Stomach (tissue), 9 donors: Measurements from ENCODE around the gene ZNF497. TPM values are rescaled to one million over a fixed set of nuclear protein-coding genes. Genes with fewer than 3 reads are reported as not detected.

Experiments used
- DNase-seq, 2 donors: peaks; one replicate each; pipeline versions ENCODE4 v3.0.0 to v3.0.0-alpha.2; 2013 to 2019
- H3K27ac ChIP-seq, 5 donors: fragments of 200-600 bp in 4 of 5; sonication (generic) in 4 of 5; one replicate each; pipeline ENCODE4 v1.5.1; 2013 to 2019; ENCODE audit warnings: mild to moderate bottlenecking in 1 of 5, moderate library complexity in 1 of 5
- H3K27me3 ChIP-seq, 3 donors: fragments of 200-600 bp; sonication (generic); one replicate each; pipeline ENCODE4 v1.5.1; 2017 to 2019; ENCODE audit warnings: mixed run types in 1 of 3
- H3K36me3 ChIP-seq, 4 donors: fragments of 200-600 bp; sonication (generic); 1 replicate in 3 of 4; 2 replicates in 1 of 4; pipeline ENCODE4 v1.5.1; 2016 to 2019
- H3K4me1 ChIP-seq, 4 donors: fragments of 200-600 bp; sonication (generic); one replicate each; pipeline ENCODE4 v1.5.1; 2016 to 2019
- H3K4me3 ChIP-seq, 4 donors: fragments of 200-600 bp; sonication (generic) in 3 of 4; one replicate each; pipeline ENCODE4 v1.5.1; 2016 to 2019; ENCODE audit warnings: mild to moderate bottlenecking in 1 of 4
- H3K9me3 ChIP-seq, 4 donors: fragments of 200-600 bp; sonication (generic); one replicate each; pipeline ENCODE4 v1.5.1; 2016 to 2019
- EP300 ChIP-seq: sonication (generic); formaldehyde crosslinking; IDR thresholded peaks from one replicate; pipeline ENCODE4 v1.6.1; 2017; ENCODE audit warnings: antibody characterized with exemption
- POLR2A ChIP-seq, 4 donors: fragments of 450-650 bp; IDR thresholded peaks; one replicate each; pipeline ENCODE4 v1.6.1; 2016; ENCODE audit warnings: antibody characterized with exemption in 4 of 4, control low read depth in 2 of 4, mild to moderate bottlenecking in 1 of 4, moderate library complexity in 1 of 4
- POLR2AphosphoS5 ChIP-seq, 3 donors: sonication (generic); formaldehyde crosslinking; IDR thresholded peaks; one replicate each; pipeline ENCODE4 v1.6.1; 2016; ENCODE audit warnings: antibody characterized with exemption in 3 of 3
- WGBS, 5 donors: extraction: QIAGEN DNeasy Blood & Tissue Kit in 3 of 5; methylation state at CpG; one replicate each; pipeline versions ENCODE4 v1.1.5 to v1.1.7; 2013 to 2018; 5-methylcytosine and 5-hydroxymethylcytosine counted together
- intact Hi-C: fragments of 100-400 bp; cut with DNase I; formaldehyde crosslinking; loops from one replicate; pipeline ENCODE4 v1.15.1; 2023; ENCODE audit warnings: low total_unique reads
- polyA plus RNA-seq, 3 donors: library from polyadenylated mRNA; stranded (reverse); fragments of 200-250 nt; gene quantifications; one replicate each; pipeline ENCODE4 v1.2.3, GENCODE V29; 2013
- total RNA-seq, 5 donors: library from RNA; depleted of rRNA; stranded (reverse); fragments of >200 nt; gene quantifications; one replicate each; pipeline versions ENCODE4 v1.1.0 to v1.2.3, GENCODE V29; 2014 to 2016
- TF ChIP-seq, protein P1 (sequence below), 7 experiments: fragments of 450-650 bp in 4 of 7; fragments of 200-600 bp in 3 of 7; sonication (generic) in 3 of 7; IDR thresholded peaks; one replicate each; pipeline ENCODE4 v1.5.1; 2016 to 2019; ENCODE audit warnings: antibody characterized with exemption in 7 of 7, control low read depth in 2 of 7, mild to moderate bottlenecking in 1 of 7
- donor health status: healthy with polysubstance abuse.
- donor health status: Bipolar disorder and iron deficiency.
- donor health status: healthy.

The ZNF497 gene
- total and polyA plus RNA-seq, 8 donors, result 0.12 to 12.3 (median 1.0) TPM; not detected in 1

DNA sequence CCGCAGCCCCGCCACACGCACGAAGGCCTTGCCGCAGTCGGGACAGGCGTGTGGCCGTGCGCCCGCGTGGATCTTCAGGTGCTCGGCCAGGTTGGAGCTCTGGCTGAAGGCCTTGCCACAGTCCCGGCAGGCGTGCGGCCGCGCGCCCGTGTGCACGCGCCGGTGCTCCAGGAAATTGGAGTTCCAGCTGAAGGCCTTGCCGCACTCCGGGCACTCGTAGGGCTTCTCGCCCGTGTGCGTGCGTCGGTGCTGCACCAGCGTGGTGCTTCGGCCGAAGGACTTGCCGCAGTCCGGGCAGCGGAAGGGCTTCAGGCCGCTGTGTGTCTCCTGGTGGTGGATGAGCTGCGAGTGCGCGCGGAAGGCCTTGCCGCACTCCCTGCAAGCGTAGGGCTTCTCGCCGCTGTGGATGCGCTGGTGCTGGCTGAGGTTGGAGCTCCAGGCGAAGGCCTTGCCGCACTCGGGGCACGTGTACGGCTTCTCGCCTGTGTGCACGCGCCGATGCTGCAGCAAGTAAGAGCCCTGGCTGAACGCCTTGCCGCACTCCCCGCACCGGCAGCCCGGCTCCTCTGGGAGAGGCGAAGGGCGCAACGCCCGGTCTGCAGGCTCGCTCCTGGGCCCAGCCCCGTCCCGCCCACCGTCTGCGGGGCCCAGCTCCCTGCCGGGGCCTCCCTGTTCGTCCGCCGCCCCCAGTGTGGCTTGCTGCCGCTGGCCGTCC lies 5.6 kb downstream of the ZNF497 start:
- no peak for TF ChIP-seq POLR2AphosphoS5 (IDR thresholded peaks at IDR 0.05)
- no peak for TF ChIP-seq POLR2A (IDR thresholded peaks at IDR 0.05)
- TF ChIP-seq EP300, result no peak
- DNase-seq, result peak in 1 of 2 donors; percentile 52
- H3K9me3 ChIP-seq, result peaks cover 2 to 17% (median 12%) of the 10 kb centered on the region in 4 donors
- H3K4me3 ChIP-seq, result peak overlapping the region; percentile 23 to 50 (median 30)
- 28 to 60% (median 50%) methylated on average over 44 to 75 of the region's 75 CpGs for WGBS, 5 donors
- peaks cover 0 to 62% (median 14%) of the 10 kb centered on the region in 3 donors for H3K27me3 ChIP-seq
- H3K4me1 ChIP-seq, result peaks cover 11 to 32% (median 27%) of the 10 kb centered on the region in 4 donors
- peaks cover 0 to 3% (median 0%) of the 10 kb centered on the region in 4 donors for H3K36me3 ChIP-seq
- intact Hi-C loops, result no loop called here
- no peak overlapping the region for H3K27ac ChIP-seq

DNA sequence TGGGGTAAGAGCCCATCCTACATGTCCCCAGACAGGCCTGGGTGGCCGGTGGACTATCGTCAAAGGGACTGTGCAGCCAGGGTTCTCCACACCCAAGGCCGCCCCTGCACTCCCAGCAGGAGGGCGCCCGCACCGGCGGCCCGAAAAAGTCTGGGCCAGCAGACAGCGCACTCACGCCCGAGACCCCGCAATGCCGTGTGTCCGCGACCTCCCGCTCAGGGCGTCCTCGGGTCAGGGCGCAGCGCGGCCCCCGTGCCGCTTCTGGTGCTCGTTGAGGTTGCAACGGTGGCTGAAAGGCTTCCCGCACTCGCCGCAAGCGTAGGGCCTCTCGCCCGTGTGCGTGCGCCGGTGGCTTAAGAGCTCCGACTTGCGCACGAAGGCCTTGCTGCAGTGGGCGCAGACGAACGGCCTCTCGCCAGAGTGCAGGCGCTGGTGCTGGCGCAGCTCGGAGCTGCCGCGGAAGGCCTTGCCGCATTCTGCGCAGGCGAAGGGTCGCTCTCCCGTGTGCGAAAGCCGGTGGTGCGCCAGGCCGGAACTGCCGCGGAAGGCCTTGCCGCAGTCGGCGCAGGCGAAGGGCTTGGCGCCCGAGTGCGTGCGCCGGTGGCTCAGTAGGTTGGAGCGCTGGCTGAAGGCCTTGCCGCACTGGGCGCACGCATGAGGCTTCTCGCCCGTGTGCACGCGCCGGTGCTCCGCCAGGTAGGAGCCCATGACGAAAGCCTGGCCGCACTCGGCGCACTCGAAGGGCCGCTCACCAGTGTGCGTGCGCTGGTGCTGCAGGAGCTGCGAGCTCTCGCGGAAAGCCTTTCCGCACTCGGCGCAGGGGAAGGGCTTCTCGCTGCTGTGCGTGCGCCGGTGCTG lies 6.4 kb downstream of the ZNF497 start:
- Histone ChIP-seq H3K4me3 (peak overlapping the region; percentile 23 to 50 (median 30)), H3K9me3 (peaks cover 2 to 17% (median 12%) of the 10 kb centered on the region in 4 donors), H3K36me3 (peaks cover 0 to 3% (median 0%) of the 10 kb centered on the region in 4 donors), H3K4me1 (peaks cover 7 to 25% (median 21%) of the 10 kb centered on the region in 4 donors), H3K27ac (no peak overlapping the region), H3K27me3 (peaks cover 0 to 70% (median 15%) of the 10 kb centered on the region in 3 donors)
- DNase-seq, result peak in 1 of 2 donors; percentile 75
- intact Hi-C loops, result no loop called here
- 13 to 33% (median 23%) methylated on average over 14 to 94 of the region's 94 CpGs for WGBS, 5 donors
- no peak for TF ChIP-seq EP300
- TF ChIP-seq POLR2AphosphoS5 (IDR thresholded peaks at IDR 0.05), result no peak
- TF ChIP-seq, protein P1, sequence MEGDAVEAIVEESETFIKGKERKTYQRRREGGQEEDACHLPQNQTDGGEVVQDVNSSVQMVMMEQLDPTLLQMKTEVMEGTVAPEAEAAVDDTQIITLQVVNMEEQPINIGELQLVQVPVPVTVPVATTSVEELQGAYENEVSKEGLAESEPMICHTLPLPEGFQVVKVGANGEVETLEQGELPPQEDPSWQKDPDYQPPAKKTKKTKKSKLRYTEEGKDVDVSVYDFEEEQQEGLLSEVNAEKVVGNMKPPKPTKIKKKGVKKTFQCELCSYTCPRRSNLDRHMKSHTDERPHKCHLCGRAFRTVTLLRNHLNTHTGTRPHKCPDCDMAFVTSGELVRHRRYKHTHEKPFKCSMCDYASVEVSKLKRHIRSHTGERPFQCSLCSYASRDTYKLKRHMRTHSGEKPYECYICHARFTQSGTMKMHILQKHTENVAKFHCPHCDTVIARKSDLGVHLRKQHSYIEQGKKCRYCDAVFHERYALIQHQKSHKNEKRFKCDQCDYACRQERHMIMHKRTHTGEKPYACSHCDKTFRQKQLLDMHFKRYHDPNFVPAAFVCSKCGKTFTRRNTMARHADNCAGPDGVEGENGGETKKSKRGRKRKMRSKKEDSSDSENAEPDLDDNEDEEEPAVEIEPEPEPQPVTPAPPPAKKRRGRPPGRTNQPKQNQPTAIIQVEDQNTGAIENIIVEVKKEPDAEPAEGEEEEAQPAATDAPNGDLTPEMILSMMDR (IDR thresholded peaks at IDR 0.05), result no peak
- no peak for TF ChIP-seq POLR2A (IDR thresholded peaks at IDR 0.05)

DNA sequence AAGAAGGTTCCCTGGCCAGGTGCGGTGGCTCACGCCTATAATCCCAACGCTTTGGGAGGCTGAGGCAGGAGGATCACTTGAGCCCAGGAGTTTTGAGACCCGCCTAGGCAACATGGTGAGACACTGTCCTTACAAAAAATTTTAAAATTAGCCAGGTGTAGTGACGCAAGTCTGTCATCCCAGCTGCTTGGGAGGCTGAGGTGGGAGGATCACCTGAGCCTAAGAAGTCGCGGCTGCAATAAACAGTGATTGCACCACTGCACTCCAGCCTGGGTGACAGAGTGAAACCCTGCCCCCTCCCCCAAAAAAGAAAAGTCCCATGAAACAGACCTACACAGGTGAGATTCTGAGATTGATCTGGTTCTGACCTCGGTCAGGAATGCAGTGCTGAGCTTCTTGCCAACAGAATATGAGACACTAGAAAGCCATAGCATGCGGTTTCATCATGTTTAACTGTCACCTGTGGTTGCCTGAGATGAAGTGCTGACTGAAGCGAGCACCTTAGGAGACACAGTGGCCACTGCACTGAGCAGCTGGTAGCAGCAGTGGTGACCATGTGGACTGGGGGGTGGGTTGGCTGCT lies 7.2 kb downstream of the ZNF497 start:
- Histone ChIP-seq H3K4me3 (no peak overlapping the region), H3K36me3 (peaks cover 0 to 5% (median 0%) of the 10 kb centered on the region in 4 donors), H3K27ac (no peak overlapping the region), H3K27me3 (peaks cover 5 to 78% (median 23%) of the 10 kb centered on the region in 3 donors), H3K9me3 (peaks cover 2 to 17% (median 12%) of the 10 kb centered on the region in 4 donors), H3K4me1 (peaks cover 7 to 32% (median 27%) of the 10 kb centered on the region in 4 donors)
- WGBS, 5 donors, result 89 to 96% (median 92%) methylated on average over 9 to 10 of the region's 10 CpGs
- no peak for TF ChIP-seq POLR2AphosphoS5 (IDR thresholded peaks at IDR 0.05)
- intact Hi-C loops, result no loop called here
- DNase-seq, result no peak

DNA sequence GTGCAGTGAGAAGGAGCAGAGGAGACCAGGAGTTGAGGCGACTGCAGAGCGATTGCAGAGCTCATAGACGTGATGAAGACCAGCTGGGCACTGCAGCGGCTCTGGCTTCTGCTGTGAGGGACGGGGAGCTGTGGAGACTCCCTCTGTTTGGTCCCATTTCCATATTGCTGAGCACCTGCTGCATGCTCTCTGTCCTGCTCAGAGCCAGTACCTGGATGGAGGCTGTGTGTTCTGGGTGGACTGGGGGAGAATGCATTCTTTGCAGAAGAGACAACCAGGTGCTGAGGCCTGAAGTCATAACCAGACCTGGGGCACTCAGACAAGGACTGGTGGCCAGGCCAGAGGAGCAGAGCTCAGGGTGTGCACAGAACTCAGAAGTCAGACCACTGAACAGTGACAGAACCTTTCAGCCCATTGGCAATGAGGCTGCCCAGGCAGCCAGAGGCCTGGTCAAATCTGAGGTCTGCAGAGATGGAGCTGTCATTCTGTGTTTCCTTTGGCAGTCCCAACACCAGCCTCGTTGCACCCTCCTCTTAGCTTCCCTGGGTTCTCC lies 8.0 kb downstream of the ZNF497 start:
- Histone ChIP-seq H3K9me3 (peaks cover 2 to 17% (median 12%) of the 10 kb centered on the region in 4 donors), H3K36me3 (peaks cover 0 to 7% (median 0%) of the 10 kb centered on the region in 4 donors), H3K27me3 (peaks cover 5 to 86% (median 29%) of the 10 kb centered on the region in 3 donors), H3K4me1 (peaks cover 12 to 40% (median 34%) of the 10 kb centered on the region in 4 donors), H3K27ac (no peak overlapping the region), H3K4me3 (no peak overlapping the region)
- WGBS, 5 donors, result 70 to 88% (median 75%) methylated on average over 6 of the region's 6 CpGs
- TF ChIP-seq, protein P1 (IDR thresholded peaks at IDR 0.05), result no peak
- no peak for TF ChIP-seq POLR2AphosphoS5 (IDR thresholded peaks at IDR 0.05)
- DNase-seq, result no peak
- intact Hi-C loops, result no loop called here
